ENCODE measurements around the gene STUB1.

STUB1 gene

GRCh38 chr16:732332-732731 lies 52.1 kb downstream of the STUB1 start:
- in situ Hi-C loops (cut with MboI; ENCODE audit: low pct_unique_long_range_greater_than_20kb, low sequenced_read_pairs, unreplicated experiment): no loop called here
- no peak for DNase-seq (ENCODE audit: low spot score)
- no peak for TF ChIP-seq CTCF (IDR thresholded peaks at IDR 0.05; ENCODE audit: extremely low read depth, insufficient read depth, missing control alignments)
